ENCODE measurements around the gene KNDC1. TPM values are rescaled to one million over a fixed set of nuclear protein-coding genes. Genes with fewer than 3 reads are reported as not detected.

KNDC1 gene
- total and polyA plus RNA-seq, 8 donors: 0.05 to 1.7 (median 0.58) TPM; not detected in 1

GRCh38 chr10:133196936-133197758, 37.1 kb downstream of the KNDC1 start:
- Histone ChIP-seq H3K27ac (no peak overlapping the region), H3K4me1 (no peaks in the 10 kb centered on the region), H3K4me3 (no peak overlapping the region), H3K9me3 (peaks cover 0 to 16% (median 8%) of the 10 kb centered on the region in 4 donors), H3K27me3 (peaks cover 0 to 44% (median 16%) of the 10 kb centered on the region in 3 donors), H3K36me3 (no peaks in the 10 kb centered on the region)
- WGBS, 5 donors: 81 to 86% (median 83%) methylated on average over 32 to 40 of the region's 40 CpGs
- intact Hi-C loops (cut with DNase I; ENCODE audit: low total_unique reads): no loop called here
- no peak for DNase-seq
- TF ChIP-seq CTCF (IDR thresholded peaks at IDR 0.05): no peak
- TF ChIP-seq POLR2AphosphoS5 (IDR thresholded peaks at IDR 0.05): no peak
- TF ChIP-seq POLR2A (IDR thresholded peaks at IDR 0.05): no peak
- no peak for TF ChIP-seq EP300 (IDR thresholded peaks at IDR 0.05)

- WGBS, 5 donors: 78 to 100% (median 91%) methylated on average over 1 to 9 of the region's 9 CpGs
- no peak for DNase-seq
- intact Hi-C loops (cut with DNase I; ENCODE audit: low total_unique reads): no loop called here
These were observed 37.8 kb downstream of the KNDC1 start for GRCh38 chr10:133197786-133198185.

GRCh38 chr10:133198206-133198605, 38.2 kb downstream of the KNDC1 start:
- no peak for DNase-seq
- TF ChIP-seq CTCF (IDR thresholded peaks at IDR 0.05) (no peak), EP300 (IDR thresholded peaks at IDR 0.05) (no peak), POLR2A (IDR thresholded peaks at IDR 0.05) (no peak), POLR2AphosphoS5 (IDR thresholded peaks at IDR 0.05) (no peak)
- H3K4me3 ChIP-seq: no peak overlapping the region
- intact Hi-C loops (cut with DNase I; ENCODE audit: low total_unique reads): no loop called here
- peaks cover 0 to 11% (median 3%) of the 10 kb centered on the region in 4 donors for H3K9me3 ChIP-seq
- H3K4me1 ChIP-seq: no peaks in the 10 kb centered on the region
- WGBS, 5 donors: 83 to 96% (median 95%) methylated on average over 7 to 26 of the region's 26 CpGs; no CpG with 5 or more reads in 1 of the 5 donors
- no peak overlapping the region for H3K27ac ChIP-seq
- no peaks in the 10 kb centered on the region for H3K36me3 ChIP-seq
- H3K27me3 ChIP-seq: peaks cover 0 to 47% (median 16%) of the 10 kb centered on the region in 3 donors

More at GRCh38 chr10:133197786-133198185, 37.8 kb downstream of the KNDC1 start:
- H3K4me3 ChIP-seq: no peak overlapping the region
- H3K9me3 ChIP-seq: peaks cover 0 to 12% (median 6%) of the 10 kb centered on the region in 4 donors
- TF ChIP-seq CTCF (IDR thresholded peaks at IDR 0.05): no peak
- no peak for TF ChIP-seq POLR2AphosphoS5 (IDR thresholded peaks at IDR 0.05)
- TF ChIP-seq POLR2A (IDR thresholded peaks at IDR 0.05): no peak
- no peak for TF ChIP-seq EP300 (IDR thresholded peaks at IDR 0.05)
- H3K4me1 ChIP-seq: no peaks in the 10 kb centered on the region
- no peaks in the 10 kb centered on the region for H3K36me3 ChIP-seq
- H3K27ac ChIP-seq: no peak overlapping the region
- H3K27me3 ChIP-seq: peaks cover 0 to 47% (median 16%) of the 10 kb centered on the region in 3 donors

- no peaks in the 10 kb centered on the region for H3K4me1 ChIP-seq
- TF ChIP-seq CTCF (IDR thresholded peaks at IDR 0.05): no peak
- no peak for TF ChIP-seq POLR2A (IDR thresholded peaks at IDR 0.05)
- no peak for TF ChIP-seq EP300 (IDR thresholded peaks at IDR 0.05)
- no peak for TF ChIP-seq POLR2AphosphoS5 (IDR thresholded peaks at IDR 0.05)
- H3K27me3 ChIP-seq: peaks cover 0 to 47% (median 16%) of the 10 kb centered on the region in 3 donors
- peaks cover 0 to 4% (median under 1%) of the 10 kb centered on the region in 4 donors for H3K9me3 ChIP-seq
- no peaks in the 10 kb centered on the region for H3K36me3 ChIP-seq
- no peak overlapping the region for H3K4me3 ChIP-seq
- WGBS, 5 donors: 83 to 93% (median 87%) methylated on average over 11 to 54 of the region's 54 CpGs
- DNase-seq: no peak
- intact Hi-C loops (cut with DNase I; ENCODE audit: low total_unique reads): no loop called here
- no peak overlapping the region for H3K27ac ChIP-seq
These were observed 38.8 kb downstream of the KNDC1 start for GRCh38 chr10:133198621-133199487.
